Measurements from ENCODE around the gene LRIG1.

The LRIG1 gene

GRCh38 chr3:66504850-66505641 lies 4.2 kb upstream of the LRIG1 start:
- DNase-seq: no peak

DNA sequence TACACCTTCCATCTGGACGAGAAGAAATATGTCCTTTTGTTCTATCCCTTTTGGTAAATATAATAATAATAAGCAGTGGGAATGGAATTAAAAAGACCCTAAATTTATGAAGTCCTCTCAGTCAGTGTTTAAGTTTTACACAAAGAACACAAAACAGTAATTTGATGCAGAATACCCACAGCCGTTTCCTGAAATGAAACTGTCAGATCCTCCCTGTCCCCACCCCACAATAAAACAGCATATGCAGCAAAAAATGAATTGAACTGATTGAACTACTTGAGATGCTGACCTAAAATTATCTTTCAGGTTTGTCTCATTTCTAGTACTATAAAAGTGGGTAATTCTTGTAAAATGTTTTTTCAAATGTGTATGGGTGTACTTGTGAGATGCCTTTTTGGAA lies 2.2 kb upstream of the LRIG1 start:
- no peak for DNase-seq

DNA sequence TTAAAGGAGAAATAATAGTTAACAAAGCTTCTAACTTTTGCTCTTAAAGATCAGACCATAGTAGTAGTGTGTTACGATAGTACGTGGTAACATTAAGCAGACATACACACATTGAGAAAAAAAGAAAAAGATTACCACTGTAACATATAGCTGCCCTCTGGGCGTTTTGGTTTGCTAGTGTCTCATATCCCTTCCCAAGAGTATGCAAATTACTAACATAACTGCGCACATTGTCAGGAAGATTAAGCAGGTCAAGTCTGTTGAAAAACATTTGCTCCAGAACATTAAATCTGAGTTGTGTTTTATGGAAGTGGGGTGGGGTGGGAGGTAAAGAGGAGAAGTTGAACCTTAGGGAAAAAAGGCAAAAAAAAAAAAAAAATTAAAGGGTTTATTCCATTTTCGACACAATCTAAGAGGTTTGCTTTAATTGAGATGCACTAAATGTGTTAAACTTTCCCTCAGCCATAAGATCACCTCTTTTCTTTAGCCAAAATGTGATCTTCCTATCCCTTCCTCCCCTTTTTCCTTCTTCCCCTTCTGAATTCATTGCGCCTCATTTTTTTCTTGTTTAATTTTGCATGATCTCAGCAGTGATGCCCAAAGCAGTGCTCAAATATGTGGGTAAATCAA lies 1.5 kb upstream of the LRIG1 start:
- no peak for DNase-seq

DNA sequence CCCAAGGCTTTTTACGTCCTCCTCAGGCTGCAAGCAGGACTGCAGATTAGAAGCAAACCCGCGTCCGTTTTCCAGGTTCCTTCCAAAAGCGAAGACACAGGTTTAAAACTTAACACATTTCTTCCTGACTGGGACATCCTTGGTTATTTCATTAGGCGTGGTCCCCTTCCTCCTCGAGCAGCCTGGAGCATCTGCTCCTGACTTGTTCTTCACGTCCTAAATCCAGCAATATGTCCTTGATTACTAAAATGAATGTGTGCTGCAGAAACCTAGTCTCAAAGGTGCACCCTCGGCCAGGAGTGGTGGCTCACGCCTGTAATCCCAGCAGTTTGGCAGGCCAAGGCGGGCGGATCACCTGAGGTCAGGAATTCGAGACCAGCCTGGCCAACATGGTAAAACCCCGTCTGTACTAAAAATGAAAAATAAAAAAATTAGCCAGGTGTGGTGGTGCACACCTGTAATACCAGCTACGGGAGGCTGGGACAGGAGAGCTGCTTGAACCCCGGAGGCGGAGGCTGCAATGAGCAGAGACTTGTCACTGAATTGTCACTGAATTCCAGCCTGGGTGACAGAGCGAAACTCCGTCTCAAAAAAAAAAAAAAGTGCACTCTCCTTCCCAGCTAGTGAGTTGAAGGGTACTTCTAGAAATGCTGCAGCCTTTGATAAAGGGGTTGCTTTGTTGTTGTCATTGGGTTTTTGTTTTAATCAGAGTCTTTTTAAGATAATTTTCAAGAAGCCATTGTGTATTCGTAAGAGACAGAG lies 842 bp upstream of the LRIG1 start:
- no peak for DNase-seq

- peak; percentile 52 for DNase-seq
Measured at GRCh38 chr3:66499881-66500575, 794 bp downstream of the LRIG1 start.

GRCh38 chr3:66498687-66499621 lies 1.9 kb downstream of the LRIG1 start:
- DNase-seq: no peak

DNA sequence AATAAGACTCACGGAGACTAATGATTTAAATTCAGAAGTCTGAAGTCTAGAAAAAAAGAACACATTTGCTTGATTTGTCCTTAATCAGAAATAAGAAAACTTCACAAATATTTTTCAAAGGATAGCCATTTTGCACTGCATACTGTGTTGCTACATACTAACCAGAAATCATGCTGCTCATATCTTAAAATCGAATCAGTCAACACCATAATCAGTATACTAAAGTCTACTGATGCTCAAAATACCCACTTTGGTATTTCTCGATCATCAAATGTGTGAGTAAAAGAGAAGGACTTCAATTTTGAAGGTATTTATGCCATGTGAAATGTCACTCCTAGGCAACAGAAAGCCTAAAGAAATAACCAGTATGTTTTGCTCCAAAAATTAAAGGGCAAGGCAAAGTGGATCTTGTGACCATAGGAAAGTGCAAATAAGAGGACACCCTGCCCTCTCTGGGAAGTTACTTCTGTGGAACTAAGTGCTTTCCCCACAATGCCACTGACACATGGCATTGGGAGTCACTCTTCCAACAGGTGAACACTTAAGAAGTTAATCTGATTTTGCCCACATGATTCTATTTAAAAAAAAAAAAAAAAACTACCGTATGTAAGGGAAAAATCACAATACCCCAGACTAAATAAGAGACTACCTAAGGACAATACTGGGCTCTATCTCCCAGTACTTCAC lies 2.7 kb downstream of the LRIG1 start:
- DNase-seq: no peak

GRCh38 chr3:66497288-66497984 lies 3.4 kb downstream of the LRIG1 start:
- no peak for DNase-seq

- no peak for DNase-seq
Measured at GRCh38 chr3:66496746-66497145, 4.1 kb downstream of the LRIG1 start.

GRCh38 chr3:66496301-66496700 lies 4.5 kb downstream of the LRIG1 start:
- no peak for DNase-seq

GRCh38 chr3:66495668-66496045 lies 5.2 kb downstream of the LRIG1 start:
- no peak for DNase-seq

DNA sequence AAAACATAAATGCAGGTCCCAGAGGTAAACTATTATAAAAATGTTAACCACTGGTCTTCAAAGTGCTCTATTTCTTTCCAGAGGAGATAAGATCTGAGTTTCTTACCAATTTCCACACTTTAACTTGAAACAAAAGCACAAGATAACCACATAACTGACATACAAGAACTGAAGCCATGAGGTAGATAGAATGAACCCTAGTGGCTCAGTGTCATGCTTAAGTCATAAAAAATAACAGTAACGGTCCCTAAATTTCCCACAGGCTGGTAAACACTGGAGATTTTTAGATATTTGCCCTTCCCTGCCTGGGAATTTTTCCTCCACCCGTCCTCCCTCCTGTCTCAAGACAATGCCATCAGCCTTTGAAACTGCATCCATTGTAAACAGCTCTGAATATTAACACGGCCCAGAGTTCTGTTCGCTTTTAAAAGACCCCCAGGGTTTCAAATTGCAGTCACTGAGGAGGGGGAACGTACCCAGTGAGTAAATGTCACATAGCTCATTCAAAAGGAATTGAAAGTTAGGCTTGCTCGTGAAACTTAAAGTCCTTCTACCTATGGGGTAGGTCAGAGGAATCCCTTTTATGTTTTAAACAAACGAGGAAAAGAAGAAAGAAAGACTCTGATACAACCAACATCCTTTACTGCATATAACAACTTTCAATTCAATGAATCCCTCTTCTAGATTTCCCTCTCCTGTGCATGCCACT lies 5.7 kb downstream of the LRIG1 start:
- no peak for DNase-seq

- no peak for DNase-seq
Measured at GRCh38 chr3:66493458-66494099, 7.2 kb downstream of the LRIG1 start.

GRCh38 chr3:66492672-66493071 lies 8.2 kb downstream of the LRIG1 start:
- DNase-seq: no peak

DNA sequence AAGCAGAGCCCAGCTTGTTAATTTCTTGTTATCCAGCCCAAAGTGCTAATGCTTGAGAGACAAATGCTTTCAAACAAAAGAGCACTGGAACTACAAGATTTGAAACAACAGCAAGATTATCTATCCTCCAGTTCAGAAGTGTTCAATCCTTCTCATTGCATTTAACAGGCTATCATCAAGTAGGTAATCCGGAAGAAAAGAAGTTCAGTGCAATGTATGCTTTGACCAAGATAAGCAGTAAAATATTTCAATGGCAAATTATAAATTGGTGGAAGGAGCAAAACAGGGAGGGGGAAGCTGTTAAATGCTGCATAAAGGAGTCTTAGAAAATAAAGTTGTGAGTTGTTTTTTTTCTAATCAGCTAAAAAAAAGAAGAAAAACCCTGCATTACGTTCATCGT lies 8.8 kb downstream of the LRIG1 start:
- no peak for DNase-seq

DNA sequence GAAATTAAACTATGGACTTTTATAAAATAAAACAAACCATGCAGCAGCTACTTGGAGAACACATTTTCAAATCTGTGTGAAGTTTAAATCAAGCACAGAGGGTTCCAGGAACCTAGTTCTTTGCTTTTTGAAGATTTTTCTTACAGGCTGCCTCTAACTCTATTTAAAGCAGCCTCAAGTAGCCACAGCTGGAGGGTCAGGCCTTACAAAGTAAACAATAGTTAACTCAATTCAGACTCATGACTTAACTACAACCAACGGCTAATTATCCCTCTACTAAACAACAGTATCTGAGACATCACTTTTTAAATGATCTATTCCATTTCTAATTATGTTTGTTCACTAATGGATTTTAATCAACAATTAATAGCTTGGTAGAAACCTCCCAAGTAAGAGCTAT lies 9.8 kb downstream of the LRIG1 start:
- DNase-seq: no peak

GRCh38 chr3:66490214-66490613 lies 10.6 kb downstream of the LRIG1 start:
- DNase-seq: no peak

DNA sequence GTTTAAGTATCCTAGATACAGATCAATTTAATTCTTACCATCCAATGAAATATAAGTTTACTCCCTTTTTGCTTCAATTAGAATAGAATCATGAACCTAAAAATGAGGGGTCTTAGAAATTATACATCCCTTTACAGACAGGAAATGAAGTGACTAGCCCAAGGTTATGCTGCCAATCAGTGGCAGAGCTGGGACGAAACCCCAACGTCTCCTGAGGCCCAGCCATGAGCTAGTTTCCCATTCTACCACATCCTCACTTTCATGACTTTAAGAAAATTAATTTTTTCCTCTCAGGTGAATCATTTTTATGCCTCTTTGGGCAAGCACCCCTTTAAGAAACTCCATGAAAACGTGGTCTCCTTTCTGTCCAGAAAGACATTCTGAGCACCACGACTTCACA lies 11.2 kb downstream of the LRIG1 start:
- no peak for DNase-seq

- no peak for DNase-seq
Measured at GRCh38 chr3:66489115-66489514, 11.7 kb downstream of the LRIG1 start.

DNA sequence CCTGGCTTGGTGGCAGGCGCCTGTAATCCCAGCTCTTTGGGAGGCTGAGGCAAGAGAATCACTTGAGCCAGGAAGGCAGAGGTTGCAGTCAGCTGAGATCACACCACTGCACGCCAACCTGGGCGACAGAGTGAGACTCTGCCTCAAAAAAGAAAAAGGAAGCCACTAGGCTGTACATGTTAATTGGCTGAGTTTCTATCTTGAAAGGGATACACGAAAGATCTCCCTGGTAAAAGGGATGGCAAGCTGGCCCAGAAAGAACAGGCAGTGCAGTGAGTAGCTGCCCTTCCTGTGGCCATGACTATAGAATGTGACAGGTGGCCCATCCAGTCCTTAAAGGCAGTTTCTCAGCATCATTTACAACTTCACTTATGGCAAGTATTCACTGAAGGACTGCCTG lies 12.3 kb downstream of the LRIG1 start:
- DNase-seq: no peak

Measured in stimulated activated CD4-positive, alpha-beta T cell treated with anti-CD3 and anti-CD28 coated beads, Interleukin-4, amount 100 ng/mL, for 1 hour (primary cell).